Neural cell (in vitro differentiated cells): Measurements from ENCODE around the gene DTL. TPM values are rescaled to one million over a fixed set of nuclear protein-coding genes. Genes with fewer than 3 reads are reported as not detected.

Source experiments
- H2AFZ ChIP-seq: fragments of 200-600, 300-800 bp; sonication (generic), shearing (Covaris generic); 2 replicates; pipeline ENCODE4 v1.6.0; 2014; ENCODE audit warnings: low read depth, mild to moderate bottlenecking, antibody characterized with exemption, low read length, moderate library complexity
- H3F3A ChIP-seq: fragments of 200-600 bp; shearing (Covaris generic); 2 replicates; pipeline ENCODE4 v1.6.1; 2016; ENCODE audit warnings: mild to moderate bottlenecking, moderate library complexity, mixed read lengths, antibody characterized with exemption, low read length; ENCODE audit not compliant: insufficient read depth, poor library complexity, severe bottlenecking
- H3K27ac ChIP-seq: fragments of 200-600, 300-800 bp; sonication (generic), shearing (Covaris generic); 2 replicates; pipeline ENCODE4 v1.5.1; 2014; ENCODE audit warnings: mild to moderate bottlenecking, low read length, moderate library complexity
- H3K27me3 ChIP-seq: fragments of 300-800, 200-600 bp; sonication (generic), shearing (Covaris generic); 2 replicates; pipeline ENCODE4 v1.6.0; 2014; ENCODE audit warnings: mild to moderate bottlenecking, low read depth, low read length, moderate library complexity; ENCODE audit not compliant: insufficient read depth
- H3K36me3 ChIP-seq: fragments of 300-800, 200-600 bp; sonication (generic), shearing (Covaris generic); 2 replicates; pipeline ENCODE4 v1.5.1; 2014; ENCODE audit warnings: mild to moderate bottlenecking, antibody characterized with exemption, low read length, moderate library complexity; ENCODE audit not compliant: insufficient read depth
- H3K4me2 ChIP-seq: fragments of 300-800, 200-600 bp; sonication (generic), shearing (Covaris generic); 2 replicates; pipeline ENCODE4 v1.6.0; 2014; ENCODE audit warnings: mild to moderate bottlenecking, low read length
- H3K4me3 ChIP-seq: fragments of 300-800, 200-600 bp; sonication (generic), shearing (Covaris generic); 2 replicates; pipeline ENCODE4 v1.5.1; 2014; ENCODE audit warnings: mild to moderate bottlenecking, low read length, moderate library complexity
- H3K79me2 ChIP-seq: fragments of 200-600 bp; shearing (Covaris generic); replicated peaks from 2 replicates; pipeline ENCODE4 v1.6.0; 2014; ENCODE audit warnings: mild to moderate bottlenecking, low read length, moderate library complexity; ENCODE audit not compliant: insufficient read depth
- H3K9ac ChIP-seq: fragments of 300-800, 200-600 bp; sonication (generic), shearing (Covaris generic); 2 replicates; pipeline ENCODE4 v1.6.1; 2016; ENCODE audit warnings: mild to moderate bottlenecking, low read length, mixed read lengths
- H3K9me2 ChIP-seq: fragments of 200-600 bp; shearing (Covaris generic); 2 replicates; pipeline ENCODE4 v1.6.1; 2016; ENCODE audit warnings: mild to moderate bottlenecking, low read length, mixed read lengths; ENCODE audit not compliant: insufficient read depth
- H3K9me3 ChIP-seq: fragments of 200-600, 300-800 bp; sonication (generic), shearing (Covaris generic); 2 replicates; pipeline ENCODE4 v1.6.1; 2016; ENCODE audit warnings: mild to moderate bottlenecking, mixed run types, low read length, moderate library complexity, mixed read lengths
- H4K20me1 ChIP-seq: fragments of 200-600 bp; shearing (Covaris generic); 2 replicates; pipeline ENCODE4 v1.6.1; 2016; ENCODE audit warnings: mild to moderate bottlenecking, mixed run types; ENCODE audit not compliant: insufficient read depth
- EP300 ChIP-seq: fragments of 450-650 bp; conservative IDR thresholded peaks from 2 replicates; pipeline ENCODE4 v1.6.1; 2014; ENCODE audit warnings: antibody characterized with exemption, mild to moderate bottlenecking, moderate library complexity; ENCODE audit not compliant: poor library complexity, severe bottlenecking
- EZH2 ChIP-seq: fragments of 200-600, 300-800 bp; shearing (Covaris generic), sonication (generic); IDR thresholded peaks from 2 replicates; pipeline ENCODE4 v1.6.1; 2014; ENCODE audit warnings: antibody characterized with exemption, low read length, borderline replicate concordance, mild to moderate bottlenecking; ENCODE audit not compliant: insufficient read depth, poor library complexity, severe bottlenecking
- MXI1 ChIP-seq: fragments of 450-650 bp; conservative IDR thresholded peaks from 2 replicates; pipeline ENCODE4 v1.6.1; 2014; ENCODE audit warnings: antibody characterized with exemption, mild to moderate bottlenecking; ENCODE audit not compliant: poor library complexity, severe bottlenecking
- POLR2AphosphoS5 ChIP-seq: IDR thresholded peaks from 2 replicates; pipeline ENCODE4 v1.6.1; 2012
- RAD21 ChIP-seq: fragments of 450-650 bp; conservative IDR thresholded peaks from 2 replicates; pipeline ENCODE4 v1.6.1; 2014; ENCODE audit warnings: antibody characterized with exemption, mild to moderate bottlenecking, moderate library complexity
- REST ChIP-seq: IDR thresholded peaks from 2 replicates; pipeline ENCODE4 v1.6.1; 2012; ENCODE audit warnings: borderline replicate concordance
- SMC3 ChIP-seq: fragments of 450-650 bp; conservative IDR thresholded peaks from 2 replicates; pipeline ENCODE4 v1.6.1; 2014; ENCODE audit warnings: antibody characterized with exemption, mild to moderate bottlenecking, moderate library complexity; ENCODE audit not compliant: poor library complexity
- TAF1 ChIP-seq: IDR thresholded peaks from 2 replicates; pipeline ENCODE4 v1.6.1; 2012; ENCODE audit warnings: low read depth
- polyA plus RNA-seq: library from polyadenylated mRNA; depleted of rRNA; stranded (reverse); fragments of >200 nt; gene quantifications from 2 replicates; pipeline ENCODE4 v1.2.3, GENCODE V29; 2014
- TF ChIP-seq, protein P1 (sequence below): fragments of 450-650 bp; IDR thresholded peaks from 2 replicates; pipeline ENCODE4 v1.5.1; 2014; ENCODE audit warnings: antibody characterized with exemption, mild to moderate bottlenecking, moderate library complexity; ENCODE audit not compliant: poor library complexity, severe bottlenecking

The DTL gene
- polyA plus RNA-seq, 1 donor from 2014 or later, result 1.1 TPM

DNA sequence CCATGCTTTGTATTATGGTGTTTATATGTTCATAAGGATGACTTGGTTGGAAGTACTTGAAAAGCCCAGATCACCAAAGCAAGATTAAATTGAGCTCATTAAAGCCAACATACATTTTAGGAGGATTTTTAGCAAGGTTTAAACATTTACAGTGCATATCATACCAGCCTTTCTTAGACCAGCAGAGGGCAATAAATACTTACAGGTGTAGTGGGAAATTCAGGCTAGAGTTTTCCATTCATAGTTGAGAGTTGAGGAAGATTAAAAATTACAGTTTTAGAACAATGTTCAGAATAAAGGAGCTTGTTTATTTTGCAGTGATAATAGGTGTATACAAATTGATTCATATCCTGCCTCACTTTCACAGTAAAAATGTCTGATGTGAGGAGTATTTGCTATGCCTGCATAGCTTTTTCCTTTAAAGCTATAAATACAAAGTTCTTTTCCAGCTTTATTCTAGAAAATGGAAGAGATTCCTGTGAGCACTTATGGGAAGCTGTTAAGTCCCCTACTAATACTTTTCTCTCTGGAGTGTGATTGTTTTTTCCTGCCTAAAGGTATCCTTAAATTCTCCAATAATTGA is 35.3 kb downstream of the DTL start:
- H3K9ac ChIP-seq, result no peak overlapping the region
- H3K9me2 ChIP-seq, result no peaks in the 10 kb centered on the region
- H3K4me3 ChIP-seq, result no peak overlapping the region
- no peaks in the 10 kb centered on the region for H3K79me2 ChIP-seq
- no peaks in the 10 kb centered on the region for H3K9me3 ChIP-seq
- H3K36me3 ChIP-seq, result no peaks in the 10 kb centered on the region
- no peaks in the 10 kb centered on the region for H3F3A ChIP-seq
- H4K20me1 ChIP-seq, result no peaks in the 10 kb centered on the region
- no peaks in the 10 kb centered on the region for H3K27me3 ChIP-seq
- H2AFZ ChIP-seq, result no peak overlapping the region
- TF ChIP-seq RAD21, result peak; percentile 83
- no peak for TF ChIP-seq POLR2AphosphoS5
- TF ChIP-seq SMC3, result peak; percentile 90
- TF ChIP-seq, protein P1, sequence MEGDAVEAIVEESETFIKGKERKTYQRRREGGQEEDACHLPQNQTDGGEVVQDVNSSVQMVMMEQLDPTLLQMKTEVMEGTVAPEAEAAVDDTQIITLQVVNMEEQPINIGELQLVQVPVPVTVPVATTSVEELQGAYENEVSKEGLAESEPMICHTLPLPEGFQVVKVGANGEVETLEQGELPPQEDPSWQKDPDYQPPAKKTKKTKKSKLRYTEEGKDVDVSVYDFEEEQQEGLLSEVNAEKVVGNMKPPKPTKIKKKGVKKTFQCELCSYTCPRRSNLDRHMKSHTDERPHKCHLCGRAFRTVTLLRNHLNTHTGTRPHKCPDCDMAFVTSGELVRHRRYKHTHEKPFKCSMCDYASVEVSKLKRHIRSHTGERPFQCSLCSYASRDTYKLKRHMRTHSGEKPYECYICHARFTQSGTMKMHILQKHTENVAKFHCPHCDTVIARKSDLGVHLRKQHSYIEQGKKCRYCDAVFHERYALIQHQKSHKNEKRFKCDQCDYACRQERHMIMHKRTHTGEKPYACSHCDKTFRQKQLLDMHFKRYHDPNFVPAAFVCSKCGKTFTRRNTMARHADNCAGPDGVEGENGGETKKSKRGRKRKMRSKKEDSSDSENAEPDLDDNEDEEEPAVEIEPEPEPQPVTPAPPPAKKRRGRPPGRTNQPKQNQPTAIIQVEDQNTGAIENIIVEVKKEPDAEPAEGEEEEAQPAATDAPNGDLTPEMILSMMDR, result peak; percentile 79
- H3K4me2 ChIP-seq, result no peak overlapping the region
- H3K27ac ChIP-seq, result no peak overlapping the region

DNA sequence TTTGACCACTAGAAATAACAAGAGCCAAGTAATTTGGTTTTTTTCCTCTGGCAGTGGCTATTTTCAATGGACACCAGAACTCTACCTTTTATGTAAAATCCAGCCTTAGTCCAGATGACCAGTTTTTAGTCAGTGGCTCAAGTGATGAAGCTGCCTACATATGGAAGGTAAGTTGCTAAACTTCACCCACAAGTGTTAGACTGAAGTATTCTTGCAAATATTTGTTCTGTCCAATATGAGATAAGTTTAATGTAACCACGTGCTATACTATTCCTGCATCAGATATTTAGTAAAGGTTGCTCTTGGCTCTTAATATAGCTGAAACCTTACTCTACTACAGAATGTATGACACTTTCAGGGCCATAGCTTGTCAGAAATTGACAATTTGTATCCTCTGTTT is 36.5 kb downstream of the DTL start:
- no peak for TF ChIP-seq SMC3
- no peak for TF ChIP-seq EZH2
- TF ChIP-seq, protein P1, result no peak
- no peak for TF ChIP-seq EP300
- no peak for TF ChIP-seq RAD21
- no peak for TF ChIP-seq REST
- TF ChIP-seq TAF1, result no peak
- TF ChIP-seq MXI1, result no peak
- TF ChIP-seq POLR2AphosphoS5, result no peak
- Histone ChIP-seq H3K27me3 (no peaks in the 10 kb centered on the region), H4K20me1 (no peaks in the 10 kb centered on the region), H3K79me2 (no peaks in the 10 kb centered on the region), H3F3A (no peaks in the 10 kb centered on the region), H2AFZ (no peak overlapping the region), H3K36me3 (no peaks in the 10 kb centered on the region), H3K9me2 (no peaks in the 10 kb centered on the region), H3K9me3 (no peaks in the 10 kb centered on the region), H3K4me3 (no peak overlapping the region), H3K9ac (no peak overlapping the region), H3K27ac (no peak overlapping the region), H3K4me2 (no peak overlapping the region)
